SK-N-SH treated with all-trans-retinoic acid at 6 μM for 48 hours (cell line): Measurements from ENCODE around the gene NRSN2.

Experiments used
- ATAC-seq: fragments of 200-7000 bp; cut with Tn5 transposase; 3 replicates; pipeline ENCODE4 v1.9.1; 2020; ENCODE audit warnings: mild to moderate bottlenecking, moderate library complexity
- ARNTL ChIP-seq: fragments of 450-650 bp; formaldehyde crosslinking; IDR thresholded peaks from 2 replicates; pipeline ENCODE4 v1.5.0; 2020; ENCODE audit warnings: low read depth, mild to moderate bottlenecking, moderate library complexity, borderline replicate concordance
- BACH2 ChIP-seq: fragments of 250-450 bp; sonication (Bioruptor Pico); IDR thresholded peaks from 2 replicates; pipeline ENCODE4 v1.9.0; 2021; ENCODE audit warnings: mild to moderate bottlenecking, borderline replicate concordance
- ESRRG ChIP-seq: fragments of 250-450 bp; sonication (Bioruptor Pico); IDR thresholded peaks from 2 replicates; pipeline ENCODE4 v1.6.1; 2021; ENCODE audit warnings: mild to moderate bottlenecking
- GLIS3 ChIP-seq: fragments of 250-450 bp; sonication (Bioruptor Pico); IDR thresholded peaks from 2 replicates; pipeline ENCODE4 v1.5.0; 2020; ENCODE audit warnings: mild to moderate bottlenecking, moderate library complexity
- ISL1 ChIP-seq: fragments of 250-450 bp; sonication (Bioruptor Pico); IDR thresholded peaks from 2 replicates; pipeline ENCODE4 v2.1.2; 2022; ENCODE audit warnings: mild to moderate bottlenecking, moderate library complexity
- OSR1 ChIP-seq: fragments of 250-450 bp; sonication (Bioruptor Pico); IDR thresholded peaks from 2 replicates; pipeline ENCODE4 v1.8.0; 2022; ENCODE audit warnings: moderate library complexity, mild to moderate bottlenecking, inconsistent platforms
- PATZ1 ChIP-seq: fragments of 250-450 bp; sonication (Bioruptor Pico); IDR thresholded peaks from 2 replicates; pipeline ENCODE4 v1.8.0; 2020; ENCODE audit warnings: mild to moderate bottlenecking, moderate library complexity, borderline replicate concordance
- POU6F1 ChIP-seq: fragments of 250-450 bp; sonication (Bioruptor Pico); IDR thresholded peaks from 2 replicates; pipeline ENCODE4 v1.8.0; 2021; ENCODE audit warnings: low read depth, mild to moderate bottlenecking, moderate library complexity, borderline replicate concordance
- PPARA ChIP-seq: fragments of 250-450 bp; sonication (Bioruptor Pico); IDR thresholded peaks from 2 replicates; pipeline ENCODE4 v1.5.0; 2020; ENCODE audit warnings: mild to moderate bottlenecking, borderline replicate concordance
- RARB ChIP-seq: fragments of 250-450 bp; sonication (Bioruptor Pico); IDR thresholded peaks from 2 replicates; pipeline ENCODE4 v1.8.0; 2021; ENCODE audit warnings: mild to moderate bottlenecking, moderate library complexity
- SNAI2 ChIP-seq: fragments of 250-450 bp; sonication (Bioruptor Pico); IDR thresholded peaks from 2 replicates; pipeline ENCODE4 v1.5.0; 2020; ENCODE audit warnings: mild to moderate bottlenecking, moderate library complexity
- TCF4 ChIP-seq: fragments of 250-450 bp; sonication (Bioruptor Pico); IDR thresholded peaks from 2 replicates; pipeline ENCODE4 v1.8.0; 2021; ENCODE audit warnings: mild to moderate bottlenecking, moderate library complexity, borderline replicate concordance
- TOX ChIP-seq: fragments of 250-450 bp; sonication (Bioruptor Pico); IDR thresholded peaks from 2 replicates; pipeline ENCODE4 v1.8.0; 2021; ENCODE audit warnings: mild to moderate bottlenecking, moderate library complexity, borderline replicate concordance
- TSHZ2 ChIP-seq: fragments of 250-450 bp; sonication (Bioruptor Pico); IDR thresholded peaks from 2 replicates; pipeline ENCODE4 v1.5.0; 2020; ENCODE audit warnings: mild to moderate bottlenecking, moderate library complexity
- ZC3H10 ChIP-seq: fragments of 250-450 bp; sonication (Bioruptor Pico); IDR thresholded peaks from 2 replicates; pipeline ENCODE4 v1.5.1; 2021; ENCODE audit warnings: mild to moderate bottlenecking, moderate library complexity
- ZFP3 ChIP-seq: fragments of 250-450 bp; sonication (Bioruptor Pico); IDR thresholded peaks from 2 replicates; pipeline ENCODE4 v1.5.0; 2020; ENCODE audit warnings: mild to moderate bottlenecking, moderate library complexity
- ZFP30 ChIP-seq: fragments of 450-650 bp; formaldehyde crosslinking; IDR thresholded peaks from 2 replicates; pipeline ENCODE4 v1.5.0; 2022; ENCODE audit warnings: mild to moderate bottlenecking, moderate library complexity
- ZNF565 ChIP-seq: fragments of 450-650 bp; formaldehyde crosslinking; conservative IDR thresholded peaks from 2 replicates; pipeline ENCODE4 v1.5.0; 2020; ENCODE audit warnings: low read depth, mild to moderate bottlenecking, moderate library complexity
- ZNF70 ChIP-seq: fragments of 450-650 bp; formaldehyde crosslinking; IDR thresholded peaks from 2 replicates; pipeline ENCODE4 v1.5.0; 2020; ENCODE audit warnings: mild to moderate bottlenecking, moderate library complexity
- ZNF8 ChIP-seq: fragments of 450-650 bp; formaldehyde crosslinking; IDR thresholded peaks from 2 replicates; pipeline ENCODE4 v1.5.0; 2020; ENCODE audit warnings: mild to moderate bottlenecking, moderate library complexity
- TF ChIP-seq, protein P1 (sequence below): fragments of 250-450 bp; sonication (Bioruptor Pico); IDR thresholded peaks from 2 replicates; pipeline ENCODE4 v1.5.1; 2020; ENCODE audit warnings: low read depth, mild to moderate bottlenecking, moderate library complexity

Gene NRSN2

GRCh38 chr20:396619-397431 lies 49.9 kb downstream of the NRSN2 start:
- no peak for ATAC-seq
- no peak for TF ChIP-seq POU6F1 (CRISPR knock-in tag)
- no peak for TF ChIP-seq SNAI2
- no peak for TF ChIP-seq ZC3H10
- no peak for TF ChIP-seq ESRRG (CRISPR knock-in tag)
- TF ChIP-seq, all 23 proteins: peak for 0

- TF ChIP-seq, protein P1, sequence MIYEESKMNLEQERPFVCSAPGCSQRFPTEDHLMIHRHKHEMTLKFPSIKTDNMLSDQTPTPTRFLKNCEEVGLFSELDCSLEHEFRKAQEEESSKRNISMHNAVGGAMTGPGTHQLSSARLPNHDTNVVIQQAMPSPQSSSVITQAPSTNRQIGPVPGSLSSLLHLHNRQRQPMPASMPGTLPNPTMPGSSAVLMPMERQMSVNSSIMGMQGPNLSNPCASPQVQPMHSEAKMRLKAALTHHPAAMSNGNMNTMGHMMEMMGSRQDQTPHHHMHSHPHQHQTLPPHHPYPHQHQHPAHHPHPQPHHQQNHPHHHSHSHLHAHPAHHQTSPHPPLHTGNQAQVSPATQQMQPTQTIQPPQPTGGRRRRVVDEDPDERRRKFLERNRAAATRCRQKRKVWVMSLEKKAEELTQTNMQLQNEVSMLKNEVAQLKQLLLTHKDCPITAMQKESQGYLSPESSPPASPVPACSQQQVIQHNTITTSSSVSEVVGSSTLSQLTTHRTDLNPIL (CRISPR knock-in tag), result no peak
- no peak for TF ChIP-seq PATZ1 (CRISPR knock-in tag)
- TF ChIP-seq TCF4 (CRISPR knock-in tag), result no peak
- no peak for TF ChIP-seq ZNF565 (CRISPR knock-in tag)
- TF ChIP-seq TSHZ2 (CRISPR knock-in tag), result no peak
- no peak for TF ChIP-seq ZFP30 (CRISPR knock-in tag)
- TF ChIP-seq ISL1 (CRISPR knock-in tag), result no peak
- TF ChIP-seq ZFP3 (CRISPR knock-in tag), result no peak
- TF ChIP-seq POU6F1 (CRISPR knock-in tag), result no peak
- TF ChIP-seq BACH2 (CRISPR knock-in tag), result no peak
- TF ChIP-seq GLIS3 (CRISPR knock-in tag), result no peak
- no peak for TF ChIP-seq OSR1 (CRISPR knock-in tag)
- no peak for TF ChIP-seq ZNF70 (CRISPR knock-in tag)
- no peak for TF ChIP-seq TOX
- no peak for TF ChIP-seq ZC3H10
- TF ChIP-seq PPARA, result no peak
- TF ChIP-seq ARNTL (CRISPR knock-in tag), result no peak
- no peak for ATAC-seq
Observed at GRCh38 chr20:397432-398237, 50.7 kb downstream of the NRSN2 start.

- no peak for ATAC-seq
- TF ChIP-seq ZFP30 (CRISPR knock-in tag), result no peak
- TF ChIP-seq ZNF565 (CRISPR knock-in tag), result no peak
- no peak for TF ChIP-seq RARB
- no peak for TF ChIP-seq TSHZ2 (CRISPR knock-in tag)
- no peak for TF ChIP-seq GLIS3 (CRISPR knock-in tag)
- TF ChIP-seq SNAI2, result no peak
- no peak for TF ChIP-seq ZNF8
- no peak for TF ChIP-seq OSR1 (CRISPR knock-in tag)
- TF ChIP-seq ZC3H10, result no peak
- TF ChIP-seq ESRRG (CRISPR knock-in tag), result no peak
- no peak for TF ChIP-seq PATZ1 (CRISPR knock-in tag)
- TF ChIP-seq ARNTL (CRISPR knock-in tag), result no peak
Observed at GRCh38 chr20:399182-399707, 52.3 kb downstream of the NRSN2 start.
